NCI-H187 (cell line): Measurements from ENCODE around the gene TRAF1.
A peak's percentile ranks its signal among the peaks of the same experiment; 100 is the strongest.

ENCODE experiments used
- DNase-seq, 2 experiments: peaks; one replicate each; lab custom pipeline; 2025; lab: John Stamatoyannopoulos, UW

TRAF1 gene

DNA sequence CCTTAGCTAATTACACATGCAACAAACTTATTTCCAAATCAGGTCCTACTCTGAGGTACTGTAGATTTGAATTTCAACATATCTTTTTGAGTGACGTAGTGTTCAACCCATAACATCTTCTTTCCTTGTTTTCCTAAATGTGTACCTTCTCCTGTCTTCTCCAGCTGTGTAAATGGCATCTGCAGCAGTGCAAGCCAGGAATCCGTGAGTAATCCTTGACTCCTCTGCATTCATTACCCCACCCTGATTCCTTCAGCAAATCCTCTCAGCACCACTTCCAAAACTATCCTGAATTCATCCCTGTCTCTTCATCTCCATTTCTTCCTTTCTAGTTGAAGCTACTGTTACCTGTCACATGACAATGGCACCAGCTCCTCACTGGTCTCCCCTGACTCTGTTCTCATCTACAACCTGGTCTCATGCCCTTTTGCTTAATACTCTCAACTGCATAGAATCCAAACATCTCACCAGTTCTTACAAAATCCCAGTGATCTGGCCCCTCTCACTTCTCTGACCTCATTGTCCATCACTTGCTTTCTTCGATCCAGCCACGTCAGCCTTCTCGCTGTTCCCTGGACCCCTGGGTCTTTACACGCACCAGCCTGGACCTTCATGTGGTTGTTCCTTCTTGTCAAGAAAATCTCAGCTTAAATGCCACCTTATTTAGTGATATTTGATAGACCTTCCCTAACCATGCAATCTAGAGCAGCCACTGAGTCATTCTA is 14.6 kb upstream of the TRAF1 start:
- DNase-seq = no peak

DNA sequence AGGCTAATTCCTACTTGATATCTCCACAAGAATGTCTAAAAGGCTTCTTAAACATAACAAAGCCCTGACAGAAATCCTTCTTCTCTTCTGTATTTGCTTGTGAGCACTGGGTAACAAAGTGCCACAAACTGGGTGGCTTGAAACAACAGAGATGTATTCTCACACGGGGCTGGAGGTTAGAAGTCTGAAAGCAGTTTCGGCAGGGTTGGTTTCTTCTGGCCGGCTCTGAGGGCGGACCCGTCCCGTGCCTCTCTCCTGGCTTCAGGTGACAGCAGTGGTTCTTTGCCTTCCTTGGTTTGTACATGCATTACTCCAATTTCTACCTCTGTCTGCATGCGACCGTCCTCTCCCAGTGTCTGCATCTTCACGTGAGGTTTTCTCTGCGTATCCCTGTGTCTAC is 14.0 kb upstream of the TRAF1 start:
- no peak for DNase-seq

DNA sequence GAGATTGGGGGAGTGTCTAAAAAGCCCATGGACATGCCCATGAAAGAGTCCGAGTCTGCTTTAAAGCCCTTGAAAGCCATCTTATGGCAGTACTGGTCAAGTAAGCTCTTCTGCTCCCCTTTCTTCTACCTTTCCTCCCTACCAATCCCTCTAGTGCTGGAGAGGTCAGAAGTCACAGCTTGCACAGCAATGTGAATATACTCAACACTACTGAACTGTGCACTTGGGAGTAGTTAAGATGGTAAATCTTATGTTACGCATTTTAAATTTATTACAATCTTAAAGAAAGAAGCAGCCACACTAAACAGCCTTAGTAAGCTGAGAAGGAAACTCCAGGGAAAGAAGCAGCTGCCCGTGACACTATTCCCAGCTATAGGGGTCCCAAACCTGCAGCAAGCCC is 12.3 kb upstream of the TRAF1 start:
- no peak for DNase-seq

DNA sequence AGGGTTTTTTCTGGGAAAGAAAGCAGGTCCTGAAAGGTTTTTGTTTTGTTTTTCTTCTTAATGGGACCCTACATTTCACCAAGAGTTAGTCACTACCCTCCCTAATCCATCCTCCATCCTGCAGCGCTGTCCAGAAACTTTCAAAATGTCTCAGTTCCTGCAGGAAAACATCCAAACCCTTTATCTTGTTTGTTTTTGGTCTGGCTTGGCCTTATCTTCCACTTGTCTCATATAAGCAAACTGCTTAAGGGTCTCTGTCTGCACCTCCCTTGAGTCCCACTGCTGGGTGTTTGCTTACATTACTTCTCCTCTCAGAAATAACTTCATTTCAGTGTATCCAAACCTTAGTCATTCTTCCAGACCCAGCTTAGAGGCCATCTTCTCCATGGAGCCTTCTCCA is 11.0 kb upstream of the TRAF1 start:
- no peak for DNase-seq

DNA sequence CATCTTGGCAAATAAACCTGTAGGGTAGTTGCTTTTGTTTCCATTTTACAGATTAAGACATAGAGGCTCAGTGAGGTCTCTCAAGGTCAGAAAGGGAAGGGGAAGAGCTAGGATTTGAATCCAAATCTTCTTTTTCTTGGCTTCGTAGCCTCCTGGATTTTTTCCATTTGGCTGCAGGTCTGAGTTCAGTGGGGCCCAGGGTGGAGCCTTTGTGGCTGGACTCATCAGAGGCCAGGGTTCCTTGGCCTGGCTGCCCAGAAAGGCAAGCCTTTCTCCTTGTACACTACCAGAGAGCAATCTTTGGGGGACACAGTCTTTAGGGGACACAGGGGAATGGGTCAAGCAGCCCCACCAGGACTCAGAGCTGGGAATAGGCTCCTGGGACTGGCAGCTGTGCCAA is 10.5 kb upstream of the TRAF1 start:
- DNase-seq = no peak

DNA sequence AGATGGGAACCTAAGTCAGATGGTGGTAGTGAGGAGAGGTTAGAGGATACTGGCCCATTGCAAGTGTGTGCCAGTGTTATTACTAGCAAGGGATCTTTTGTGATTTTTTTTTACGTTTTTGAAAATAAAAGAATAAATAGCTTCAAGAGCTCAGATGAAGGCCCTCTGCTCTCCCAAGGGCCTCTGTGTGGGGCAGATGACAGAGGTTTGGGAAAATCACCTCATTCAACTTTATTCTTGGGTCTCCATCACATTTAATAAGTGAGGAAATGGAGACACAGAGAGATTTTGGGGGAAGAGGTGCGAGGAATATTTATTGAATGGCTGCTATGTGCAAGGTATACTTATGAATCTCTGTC is 10.1 kb upstream of the TRAF1 start:
- no peak for DNase-seq

DNA sequence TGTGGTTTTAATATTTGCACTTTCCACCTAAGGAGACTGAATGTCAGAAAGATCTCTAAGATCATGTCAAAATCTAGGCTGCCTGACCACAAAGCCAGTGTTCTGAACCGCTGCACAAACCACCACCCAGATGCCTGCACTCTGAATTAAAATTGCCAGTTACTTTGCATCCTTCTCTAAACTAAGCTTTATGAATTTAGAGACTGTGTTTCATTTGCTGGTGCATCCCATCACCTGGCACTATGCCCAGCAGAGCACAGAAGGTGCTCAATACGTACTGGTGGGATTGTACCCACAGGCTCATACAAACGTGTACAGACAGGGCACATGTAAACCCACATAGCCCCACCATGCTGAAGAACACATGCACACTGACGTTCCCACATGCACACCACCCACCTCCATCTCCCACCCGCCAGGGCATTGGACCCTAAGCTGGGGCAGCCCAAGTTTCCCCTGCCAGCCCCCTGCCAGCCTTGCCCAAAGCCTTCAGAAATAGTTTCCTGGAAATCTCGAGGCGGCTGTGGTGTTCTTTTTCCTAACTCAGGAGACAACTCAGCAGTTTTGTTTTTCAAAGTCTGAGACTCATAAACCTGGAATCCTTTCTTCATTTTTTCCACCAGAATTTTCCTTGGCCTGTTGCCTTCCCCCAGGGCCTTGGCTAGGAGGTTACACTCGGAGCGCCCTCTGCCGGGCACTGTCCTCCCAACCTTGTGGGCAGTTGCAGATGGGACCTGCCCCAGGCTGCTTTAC is 9.6 kb upstream of the TRAF1 start:
- DNase-seq = peak; percentile 52 to 56

DNA sequence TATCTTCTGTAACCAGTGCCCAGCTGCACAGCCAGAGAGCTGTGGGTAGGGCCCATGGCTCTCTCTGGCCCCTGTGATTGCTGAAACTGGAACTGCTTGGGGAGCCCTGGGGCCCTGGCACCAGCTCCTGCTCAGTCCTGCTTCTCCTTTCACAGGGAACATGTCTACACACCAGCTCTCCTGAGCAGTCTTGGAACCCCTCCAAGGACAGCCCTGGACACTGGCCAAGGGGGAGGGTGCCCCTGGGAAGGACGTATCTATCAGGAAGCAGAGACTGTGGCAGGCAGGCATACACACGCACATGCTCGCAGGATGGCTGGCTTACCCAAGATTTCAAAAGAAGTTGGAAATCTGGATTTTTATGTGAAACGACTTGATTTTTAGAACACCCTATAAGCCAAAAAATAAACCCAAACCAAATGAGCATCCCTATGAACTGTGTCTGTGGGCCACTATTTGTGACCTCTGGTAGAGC is 8.8 kb upstream of the TRAF1 start:
- DNase-seq = peak in 1 of 2 experiments; percentile 4

DNA sequence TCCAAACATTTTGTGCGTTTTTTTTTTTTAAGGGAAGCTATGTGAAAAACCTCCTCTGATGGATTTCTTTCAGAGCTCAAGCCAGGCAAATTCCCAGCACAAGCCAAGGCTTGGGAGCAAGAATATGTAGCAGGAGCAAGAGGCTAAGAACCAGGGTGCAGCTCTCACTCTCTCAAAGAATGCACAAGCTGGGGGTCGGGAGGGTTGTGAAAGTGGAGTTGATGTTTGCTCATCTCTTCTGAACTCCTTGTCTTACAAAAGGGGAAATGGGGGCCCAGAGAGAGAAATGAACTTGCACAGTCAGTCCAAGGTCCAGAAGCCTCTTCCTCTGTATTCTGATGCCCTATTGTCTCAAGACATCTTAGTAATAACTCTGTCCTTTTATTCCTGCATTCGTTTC is 7.7 kb upstream of the TRAF1 start:
- no peak for DNase-seq

DNA sequence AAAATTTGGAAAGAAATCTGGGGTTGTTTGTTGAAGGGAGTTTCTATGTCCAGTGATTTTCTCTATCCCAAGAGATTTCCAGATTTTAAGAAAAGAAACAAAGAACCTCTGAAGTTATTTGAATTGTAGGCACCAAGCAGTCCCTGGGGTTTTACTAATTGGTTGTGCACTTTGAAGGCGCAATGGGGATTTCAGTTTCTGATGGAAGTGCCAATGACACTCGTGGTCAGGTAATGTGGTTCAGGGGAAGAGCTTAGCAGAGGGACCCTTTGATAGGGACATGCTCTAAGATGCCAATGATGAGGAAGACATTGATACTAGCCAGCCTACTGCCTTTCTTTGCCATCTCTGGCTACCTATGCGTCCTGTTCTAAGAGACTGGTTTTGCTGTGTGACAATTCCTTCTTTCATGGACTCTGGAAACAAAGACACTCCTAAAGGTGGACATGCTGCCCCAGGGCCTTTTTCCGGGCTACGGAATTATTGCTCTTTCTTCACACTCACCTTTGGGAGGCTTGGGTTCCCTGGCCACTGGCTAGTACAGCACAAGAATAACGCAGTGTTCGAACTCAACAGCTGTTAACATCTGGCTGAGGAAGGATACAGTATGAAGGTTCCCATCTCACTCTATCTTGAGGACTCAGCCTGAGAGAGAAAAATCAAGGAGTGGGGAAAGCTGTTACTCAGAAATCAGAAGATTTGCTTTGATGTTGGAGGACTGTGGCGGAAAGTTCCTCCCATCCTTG is 6.9 kb upstream of the TRAF1 start:
- no peak for DNase-seq

DNA sequence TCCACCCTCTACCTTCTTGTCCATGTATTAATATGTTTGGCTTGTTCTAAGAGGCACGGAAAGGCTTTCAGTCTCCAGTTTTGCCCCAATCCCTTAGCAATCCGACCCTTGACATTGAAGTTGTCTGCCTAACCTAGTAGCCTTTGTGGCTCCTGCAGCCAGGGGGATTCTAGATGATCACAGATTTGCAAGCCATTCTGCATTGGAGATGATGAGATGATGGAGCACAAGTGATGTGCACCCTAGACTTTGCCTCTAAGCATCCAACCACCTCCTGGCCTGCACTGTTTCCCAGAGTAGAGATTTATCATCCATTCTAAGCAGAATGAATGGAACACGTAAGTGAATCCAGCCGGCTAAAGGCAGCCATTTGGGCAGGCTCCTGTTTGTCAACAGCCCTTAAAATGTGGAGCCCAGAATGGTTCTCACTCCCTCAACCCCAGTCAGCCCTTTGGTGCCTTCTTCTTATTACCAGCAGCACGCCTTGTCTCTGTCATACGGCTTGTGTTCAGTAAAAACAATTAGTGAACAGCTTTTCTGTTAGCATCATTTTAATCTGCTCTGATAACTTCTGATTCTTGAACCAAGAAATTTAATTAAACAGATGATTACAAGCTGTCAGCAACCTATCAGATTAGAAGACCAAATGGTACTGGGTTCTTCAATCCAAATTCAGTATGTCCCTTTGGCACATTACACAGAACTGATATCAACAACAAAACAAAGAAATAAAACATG is 5.7 kb upstream of the TRAF1 start:
- no peak for DNase-seq

DNA sequence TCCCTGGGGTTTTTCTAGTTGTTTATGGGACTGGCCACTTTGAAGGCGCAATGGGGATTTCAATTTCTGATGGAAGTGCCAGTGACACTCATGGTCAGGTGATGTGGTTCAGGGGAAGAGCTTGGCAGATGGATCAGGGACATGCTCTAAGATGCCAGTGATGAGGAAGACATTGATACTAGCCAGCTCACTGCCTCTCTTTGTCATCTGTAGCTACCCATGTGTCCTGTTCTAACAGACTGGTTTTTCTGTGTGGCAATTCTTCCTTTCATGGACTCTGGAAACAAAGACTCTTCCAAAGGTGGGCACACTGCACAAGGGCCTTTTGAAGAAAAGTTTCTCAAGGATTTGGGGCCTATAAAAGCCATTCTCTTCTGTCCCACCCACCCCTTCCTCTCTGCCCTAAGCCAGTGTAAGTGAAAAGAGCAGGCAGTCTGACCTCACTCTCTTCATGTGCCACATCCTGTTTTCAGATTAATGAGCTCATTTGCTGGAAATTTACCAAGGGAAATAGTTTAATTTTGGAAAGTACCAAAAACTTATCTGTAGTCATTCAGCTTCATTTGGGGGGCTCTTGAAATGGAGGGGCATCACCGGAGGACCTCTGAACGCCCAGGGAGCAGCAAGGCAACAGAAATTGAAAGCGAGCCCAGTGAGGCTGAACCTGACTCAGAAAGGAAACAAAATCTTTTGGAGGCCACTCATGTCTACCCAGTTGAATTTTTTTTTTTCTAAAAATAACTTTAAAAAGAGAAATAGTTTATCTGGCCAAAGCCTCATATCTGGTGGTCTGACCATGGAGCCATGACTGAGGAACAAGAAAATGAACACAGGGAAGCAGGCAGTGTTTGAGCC is 4.9 kb upstream of the TRAF1 start:
- no peak for DNase-seq

DNA sequence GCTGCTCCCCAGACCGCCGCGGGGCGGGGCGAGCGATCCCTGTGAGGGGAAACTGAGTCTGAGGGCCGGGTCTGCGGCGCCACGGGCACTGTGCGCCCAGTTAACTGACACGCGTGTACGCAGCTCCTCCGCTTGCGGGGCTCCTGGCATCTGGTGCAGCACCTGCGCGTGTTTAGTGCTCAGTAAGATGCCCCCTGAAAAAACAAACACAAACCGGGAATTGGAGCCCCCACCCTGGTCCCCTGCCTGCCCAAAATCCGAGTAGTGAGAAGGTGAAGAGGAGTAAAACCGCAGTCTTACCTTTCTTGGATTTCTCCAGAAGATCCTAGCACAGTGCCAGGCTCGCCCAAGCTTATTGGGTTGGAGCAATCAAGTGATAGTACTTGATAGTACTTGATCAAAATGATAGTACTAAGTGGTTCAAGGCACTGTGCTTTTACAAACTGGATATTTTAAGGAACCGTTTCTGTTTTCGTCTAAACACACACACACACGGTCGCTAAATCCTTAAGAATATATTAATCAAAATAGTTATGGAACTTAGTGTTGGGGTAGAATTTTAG is 2.7 kb upstream of the TRAF1 start:
- DNase-seq = no peak

DNA sequence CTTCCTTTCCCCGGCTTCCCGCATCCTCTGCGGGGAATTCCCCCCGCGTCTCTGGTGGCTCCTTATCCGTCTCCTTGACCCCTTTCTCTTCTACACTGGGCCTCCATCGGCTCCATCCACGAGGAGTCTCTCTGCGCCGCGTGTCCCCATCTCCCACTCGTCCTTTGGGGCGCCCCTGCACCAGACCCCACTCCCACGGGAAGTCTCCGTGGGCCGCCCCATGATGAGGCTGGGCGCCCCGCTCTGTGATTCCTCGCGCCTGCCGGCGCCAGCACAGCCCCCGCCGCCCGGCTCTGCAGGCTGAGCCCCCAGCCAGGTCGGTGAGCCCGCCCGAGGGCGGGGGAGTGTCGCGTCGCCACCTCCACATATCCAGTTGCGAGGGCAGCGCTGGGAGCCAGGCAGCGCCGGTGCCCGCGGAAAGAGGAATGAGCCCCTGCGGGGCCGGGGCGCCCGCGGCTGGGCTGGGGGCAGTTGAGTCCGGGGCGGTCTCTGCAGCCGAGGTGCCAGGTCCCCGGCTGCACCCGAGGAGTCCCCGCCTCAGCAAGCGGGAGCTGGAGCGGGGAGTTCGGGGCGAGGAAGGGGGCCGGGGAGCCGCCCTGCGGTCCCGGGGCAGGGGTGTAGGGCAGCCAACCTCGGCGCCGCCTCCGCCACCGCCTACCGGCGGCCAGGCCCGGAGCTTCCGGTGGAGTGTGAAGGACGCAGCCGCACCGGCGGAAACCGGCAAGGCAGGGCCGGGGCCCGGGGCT is 2.1 kb upstream of the TRAF1 start:
- DNase-seq = no peak

DNA sequence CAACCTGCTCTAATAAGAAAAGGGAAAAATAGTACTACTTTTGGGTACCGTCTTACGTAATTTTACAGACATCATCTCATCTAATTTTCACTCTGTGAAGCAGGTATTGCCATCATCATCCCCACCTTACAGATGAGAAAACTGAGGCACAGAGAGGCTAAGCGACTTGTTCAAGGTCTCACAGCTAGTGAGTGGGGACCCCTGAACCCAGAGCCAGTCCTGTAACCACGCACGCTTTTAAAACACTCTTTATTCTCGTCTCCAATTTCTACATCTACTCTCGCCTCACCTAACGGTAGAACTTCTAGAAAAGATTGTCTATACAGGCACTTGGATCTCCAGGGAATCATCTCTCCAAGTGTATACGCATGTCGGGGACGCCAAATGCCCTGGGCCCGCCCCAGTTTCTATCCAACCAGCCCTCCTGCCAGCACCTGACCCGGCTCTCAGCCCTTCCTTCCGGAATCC is 1.5 kb upstream of the TRAF1 start:
- no peak for DNase-seq

DNA sequence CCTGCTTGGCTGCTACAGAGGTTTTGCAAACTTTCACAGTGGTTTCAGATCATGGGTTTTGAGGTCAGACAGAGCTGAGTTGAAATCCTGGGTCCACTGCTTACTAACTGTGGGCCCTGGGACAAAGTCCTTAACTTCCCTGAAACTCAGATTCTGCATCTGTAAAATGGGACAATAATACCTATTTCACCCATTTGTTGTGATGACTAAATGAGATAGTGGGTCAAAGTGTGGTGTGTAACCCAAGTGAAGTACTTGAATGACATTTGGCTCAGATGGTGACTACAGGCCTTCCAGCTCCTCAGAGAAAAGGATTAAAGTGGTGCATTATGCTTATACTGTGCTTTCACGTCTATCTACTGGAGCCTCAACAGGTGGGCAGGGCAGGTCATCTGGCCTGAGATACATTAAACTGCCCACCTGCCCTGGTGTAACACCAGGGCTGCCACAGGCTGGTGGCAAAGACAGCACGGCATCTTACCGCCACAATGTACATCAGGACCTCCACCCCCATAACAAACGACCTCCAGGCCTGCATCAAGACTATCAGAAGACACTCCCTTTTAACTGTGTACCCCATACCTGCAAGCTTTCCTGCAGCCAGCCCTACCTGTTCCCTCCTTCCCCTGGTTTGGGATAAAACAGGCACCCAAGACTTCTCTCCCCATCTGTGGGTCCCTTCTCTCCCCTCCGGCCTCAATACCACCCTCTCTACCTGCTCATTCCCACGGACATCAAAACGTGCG is 846 bp upstream of the TRAF1 start:
- DNase-seq = no peak

DNA sequence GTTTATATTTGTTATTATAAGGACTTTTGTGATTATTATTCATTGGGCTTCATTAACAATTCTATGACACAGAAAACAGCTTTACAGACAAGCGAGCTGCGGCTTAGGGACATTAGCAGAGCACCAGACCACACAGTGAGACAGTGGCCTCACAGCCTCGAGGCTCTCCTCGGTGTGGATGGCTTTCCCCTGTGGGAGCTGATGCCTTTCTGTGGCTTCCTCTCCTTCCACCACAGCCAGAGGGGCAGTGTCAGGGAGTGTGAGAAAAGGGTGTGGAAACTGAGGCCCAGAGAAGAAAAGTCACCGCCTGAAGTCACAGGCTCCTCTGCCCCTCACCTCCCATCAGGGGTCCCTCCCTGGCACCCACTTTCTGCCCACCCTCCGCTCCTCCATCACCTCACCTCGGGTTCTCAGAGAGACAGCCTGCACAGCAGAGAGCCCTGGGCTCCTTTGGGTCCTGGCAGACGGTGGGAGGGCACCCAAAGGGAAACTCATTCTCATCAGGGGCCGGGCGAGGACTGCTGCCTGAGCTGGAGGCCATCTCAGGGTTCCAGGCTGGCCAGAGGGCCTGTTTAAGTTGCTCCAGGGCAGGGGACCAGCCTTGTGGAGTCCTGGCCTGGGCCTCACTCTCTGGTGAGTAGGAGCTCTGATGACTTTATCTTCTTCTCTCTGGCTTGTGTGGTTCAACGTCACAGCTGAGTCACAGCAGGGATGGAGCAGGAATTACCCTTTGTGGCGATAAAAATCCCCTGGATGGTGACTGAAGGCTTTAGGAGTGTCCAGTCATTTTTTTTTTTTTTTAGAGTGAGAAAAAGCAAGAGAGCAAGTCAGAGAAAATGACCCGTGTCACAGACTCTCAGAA is 830 bp downstream of the TRAF1 start:
- DNase-seq = no peak
